K562 (cell line): ENCODE data around the gene ATRN.

Experiments used
- CEBPB ChIP-seq: fragments of 450-650 bp; IDR thresholded peaks from 2 replicates; pipeline ENCODE4 v1.6.1; 2016; ENCODE audit warnings: missing genetic modification characterization, missing compliant biosample characterization
- MAFF ChIP-seq: IDR thresholded peaks from 2 replicates; pipeline ENCODE4 v1.6.1; 2012; ENCODE audit warnings: low read length, improper control_type of control experiment
- PTRF ChIP-seq: fragments of 450-650 bp; IDR thresholded peaks from 2 replicates; pipeline ENCODE4 v1.6.1; 2016; ENCODE audit warnings: mild to moderate bottlenecking, missing genetic modification characterization, missing compliant biosample characterization
- RBBP5 ChIP-seq: fragments of 200-600 bp; sonication (generic); IDR thresholded peaks from 2 replicates; pipeline ENCODE4 v1.6.1; 2012; ENCODE audit warnings: borderline replicate concordance, mild to moderate bottlenecking, low read length, control low read depth, inconsistent platforms; ENCODE audit not compliant: insufficient read depth, poor library complexity, severe bottlenecking
- ZNF324 ChIP-seq: fragments of 250-450 bp; sonication (Bioruptor Pico); IDR thresholded peaks from 2 replicates; pipeline ENCODE4 v1.4.0; 2020; ENCODE audit warnings: mild to moderate bottlenecking
- ZNF696 ChIP-seq: fragments of 250-450 bp; sonication (Bioruptor Pico); conservative IDR thresholded peaks from 2 replicates; pipeline ENCODE4 v1.4.0; 2020; ENCODE audit warnings: mild to moderate bottlenecking, moderate library complexity
- TF ChIP-seq, protein P1 (sequence below): fragments of 250-450 bp; sonication (Bioruptor Pico); IDR thresholded peaks from 2 replicates; pipeline ENCODE4 v1.4.0; 2020; ENCODE audit warnings: mild to moderate bottlenecking
- TF ChIP-seq, protein P2 (sequence below): sonication (generic); formaldehyde crosslinking; IDR thresholded peaks from 2 replicates; pipeline ENCODE4 v1.8.1; 2023; ENCODE audit warnings: mild to moderate bottlenecking, missing genetic modification reagents
- TF ChIP-seq, protein P3 (sequence below): fragments of 450-650 bp; IDR thresholded peaks from 2 replicates; pipeline ENCODE4 v1.6.1; 2017; ENCODE audit warnings: antibody characterized with exemption
- TF ChIP-seq, protein P4 (sequence below): fragments of 450-650 bp; IDR thresholded peaks from 2 replicates; pipeline ENCODE4 v1.7.1; 2018; ENCODE audit warnings: mild to moderate bottlenecking, low read depth; ENCODE audit not compliant: partially characterized antibody
- TF ChIP-seq, protein P5 (sequence below), 3 experiments: IDR thresholded peaks in 2 of 3; conservative IDR thresholded peaks in 1 of 3; 2 replicates each; pipeline ENCODE4 v1.5.1; 2011 to 2012; ENCODE audit warnings: low read length in 3 of 3, mild to moderate bottlenecking in 3 of 3, control low read depth in 2 of 3, improper control_type of control experiment in 1 of 3, inconsistent platforms in 1 of 3, low read depth in 1 of 3, mixed read lengths in 1 of 3, moderate library complexity in 1 of 3; ENCODE audit not compliant: insufficient read depth in 2 of 3

DNA sequence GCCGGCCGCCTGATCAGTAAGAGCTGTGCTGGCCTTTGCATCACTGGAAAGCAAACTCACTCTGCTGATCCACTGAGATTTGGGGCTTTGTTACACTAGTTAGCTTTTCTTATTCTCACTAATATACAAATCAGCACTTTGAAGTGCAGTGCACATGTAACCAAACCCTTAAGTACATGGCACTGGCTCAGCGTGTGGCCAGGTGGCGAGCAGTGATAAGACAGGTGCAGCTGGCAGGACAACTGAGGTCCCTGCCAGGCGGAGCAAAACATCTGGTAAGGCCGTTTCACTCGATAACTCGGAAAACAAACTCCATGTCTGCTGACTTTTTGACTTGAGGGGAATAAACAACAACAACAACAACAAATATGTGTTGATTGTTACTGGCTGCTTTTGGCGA, 181.4 kb downstream of the ATRN start:
- TF ChIP-seq, protein P1, sequence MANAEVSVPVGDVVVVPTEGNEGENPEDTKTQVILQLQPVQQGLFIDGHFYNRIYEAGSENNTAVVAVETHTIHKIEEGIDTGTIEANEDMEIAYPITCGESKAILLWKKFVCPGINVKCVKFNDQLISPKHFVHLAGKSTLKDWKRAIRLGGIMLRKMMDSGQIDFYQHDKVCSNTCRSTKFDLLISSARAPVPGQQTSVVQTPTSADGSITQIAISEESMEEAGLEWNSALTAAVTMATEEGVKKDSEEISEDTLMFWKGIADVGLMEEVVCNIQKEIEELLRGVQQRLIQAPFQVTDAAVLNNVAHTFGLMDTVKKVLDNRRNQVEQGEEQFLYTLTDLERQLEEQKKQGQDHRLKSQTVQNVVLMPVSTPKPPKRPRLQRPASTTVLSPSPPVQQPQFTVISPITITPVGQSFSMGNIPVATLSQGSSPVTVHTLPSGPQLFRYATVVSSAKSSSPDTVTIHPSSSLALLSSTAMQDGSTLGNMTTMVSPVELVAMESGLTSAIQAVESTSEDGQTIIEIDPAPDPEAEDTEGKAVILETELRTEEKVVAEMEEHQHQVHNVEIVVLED (CRISPR knock-in tag): no peak
- no peak for TF ChIP-seq ZNF696 (CRISPR knock-in tag)
- TF ChIP-seq, protein P2, sequence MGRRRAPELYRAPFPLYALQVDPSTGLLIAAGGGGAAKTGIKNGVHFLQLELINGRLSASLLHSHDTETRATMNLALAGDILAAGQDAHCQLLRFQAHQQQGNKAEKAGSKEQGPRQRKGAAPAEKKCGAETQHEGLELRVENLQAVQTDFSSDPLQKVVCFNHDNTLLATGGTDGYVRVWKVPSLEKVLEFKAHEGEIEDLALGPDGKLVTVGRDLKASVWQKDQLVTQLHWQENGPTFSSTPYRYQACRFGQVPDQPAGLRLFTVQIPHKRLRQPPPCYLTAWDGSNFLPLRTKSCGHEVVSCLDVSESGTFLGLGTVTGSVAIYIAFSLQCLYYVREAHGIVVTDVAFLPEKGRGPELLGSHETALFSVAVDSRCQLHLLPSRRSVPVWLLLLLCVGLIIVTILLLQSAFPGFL: no peak
- TF ChIP-seq ZNF324: no peak
- TF ChIP-seq, protein P3, sequence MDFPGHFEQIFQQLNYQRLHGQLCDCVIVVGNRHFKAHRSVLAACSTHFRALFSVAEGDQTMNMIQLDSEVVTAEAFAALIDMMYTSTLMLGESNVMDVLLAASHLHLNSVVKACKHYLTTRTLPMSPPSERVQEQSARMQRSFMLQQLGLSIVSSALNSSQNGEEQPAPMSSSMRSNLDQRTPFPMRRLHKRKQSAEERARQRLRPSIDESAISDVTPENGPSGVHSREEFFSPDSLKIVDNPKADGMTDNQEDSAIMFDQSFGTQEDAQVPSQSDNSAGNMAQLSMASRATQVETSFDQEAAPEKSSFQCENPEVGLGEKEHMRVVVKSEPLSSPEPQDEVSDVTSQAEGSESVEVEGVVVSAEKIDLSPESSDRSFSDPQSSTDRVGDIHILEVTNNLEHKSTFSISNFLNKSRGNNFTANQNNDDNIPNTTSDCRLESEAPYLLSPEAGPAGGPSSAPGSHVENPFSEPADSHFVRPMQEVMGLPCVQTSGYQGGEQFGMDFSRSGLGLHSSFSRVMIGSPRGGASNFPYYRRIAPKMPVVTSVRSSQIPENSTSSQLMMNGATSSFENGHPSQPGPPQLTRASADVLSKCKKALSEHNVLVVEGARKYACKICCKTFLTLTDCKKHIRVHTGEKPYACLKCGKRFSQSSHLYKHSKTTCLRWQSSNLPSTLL: no peak
- TF ChIP-seq, protein P4, sequence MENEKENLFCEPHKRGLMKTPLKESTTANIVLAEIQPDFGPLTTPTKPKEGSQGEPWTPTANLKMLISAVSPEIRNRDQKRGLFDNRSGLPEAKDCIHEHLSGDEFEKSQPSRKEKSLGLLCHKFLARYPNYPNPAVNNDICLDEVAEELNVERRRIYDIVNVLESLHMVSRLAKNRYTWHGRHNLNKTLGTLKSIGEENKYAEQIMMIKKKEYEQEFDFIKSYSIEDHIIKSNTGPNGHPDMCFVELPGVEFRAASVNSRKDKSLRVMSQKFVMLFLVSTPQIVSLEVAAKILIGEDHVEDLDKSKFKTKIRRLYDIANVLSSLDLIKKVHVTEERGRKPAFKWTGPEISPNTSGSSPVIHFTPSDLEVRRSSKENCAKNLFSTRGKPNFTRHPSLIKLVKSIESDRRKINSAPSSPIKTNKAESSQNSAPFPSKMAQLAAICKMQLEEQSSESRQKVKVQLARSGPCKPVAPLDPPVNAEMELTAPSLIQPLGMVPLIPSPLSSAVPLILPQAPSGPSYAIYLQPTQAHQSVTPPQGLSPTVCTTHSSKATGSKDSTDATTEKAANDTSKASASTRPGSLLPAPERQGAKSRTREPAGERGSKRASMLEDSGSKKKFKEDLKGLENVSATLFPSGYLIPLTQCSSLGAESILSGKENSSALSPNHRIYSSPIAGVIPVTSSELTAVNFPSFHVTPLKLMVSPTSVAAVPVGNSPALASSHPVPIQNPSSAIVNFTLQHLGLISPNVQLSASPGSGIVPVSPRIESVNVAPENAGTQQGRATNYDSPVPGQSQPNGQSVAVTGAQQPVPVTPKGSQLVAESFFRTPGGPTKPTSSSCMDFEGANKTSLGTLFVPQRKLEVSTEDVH: no peak
- no peak for TF ChIP-seq PTRF (tag)
- no peak for TF ChIP-seq CEBPB (tag)
- no peak for TF ChIP-seq RBBP5
- TF ChIP-seq, protein P5, sequence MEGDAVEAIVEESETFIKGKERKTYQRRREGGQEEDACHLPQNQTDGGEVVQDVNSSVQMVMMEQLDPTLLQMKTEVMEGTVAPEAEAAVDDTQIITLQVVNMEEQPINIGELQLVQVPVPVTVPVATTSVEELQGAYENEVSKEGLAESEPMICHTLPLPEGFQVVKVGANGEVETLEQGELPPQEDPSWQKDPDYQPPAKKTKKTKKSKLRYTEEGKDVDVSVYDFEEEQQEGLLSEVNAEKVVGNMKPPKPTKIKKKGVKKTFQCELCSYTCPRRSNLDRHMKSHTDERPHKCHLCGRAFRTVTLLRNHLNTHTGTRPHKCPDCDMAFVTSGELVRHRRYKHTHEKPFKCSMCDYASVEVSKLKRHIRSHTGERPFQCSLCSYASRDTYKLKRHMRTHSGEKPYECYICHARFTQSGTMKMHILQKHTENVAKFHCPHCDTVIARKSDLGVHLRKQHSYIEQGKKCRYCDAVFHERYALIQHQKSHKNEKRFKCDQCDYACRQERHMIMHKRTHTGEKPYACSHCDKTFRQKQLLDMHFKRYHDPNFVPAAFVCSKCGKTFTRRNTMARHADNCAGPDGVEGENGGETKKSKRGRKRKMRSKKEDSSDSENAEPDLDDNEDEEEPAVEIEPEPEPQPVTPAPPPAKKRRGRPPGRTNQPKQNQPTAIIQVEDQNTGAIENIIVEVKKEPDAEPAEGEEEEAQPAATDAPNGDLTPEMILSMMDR (IDR thresholded peaks at IDR 0.05 in 2 of 3, conservative IDR thresholded peaks at IDR 0.05 in 1 of 3; ENCODE audit: insufficient read depth in 2 of 3, low read depth in 1 of 3, low read length in 3 of 3): peak in 1 of 3 experiments; percentile 3; a peak in 1 of 6 replicates
- TF ChIP-seq MAFF: no peak
